NCI-H1092 (cell line): Measurements from ENCODE around the gene RBM4B.
"Not testable (repeated sequence)": the region's sequence is repeated elsewhere in the genome, so short reads cannot be mapped to it uniquely, and the experiment has no call there.

Experiments used
- DNase-seq: peaks from one replicate; lab custom pipeline; 2025; lab: John Stamatoyannopoulos, UW

The RBM4B gene, protein sequence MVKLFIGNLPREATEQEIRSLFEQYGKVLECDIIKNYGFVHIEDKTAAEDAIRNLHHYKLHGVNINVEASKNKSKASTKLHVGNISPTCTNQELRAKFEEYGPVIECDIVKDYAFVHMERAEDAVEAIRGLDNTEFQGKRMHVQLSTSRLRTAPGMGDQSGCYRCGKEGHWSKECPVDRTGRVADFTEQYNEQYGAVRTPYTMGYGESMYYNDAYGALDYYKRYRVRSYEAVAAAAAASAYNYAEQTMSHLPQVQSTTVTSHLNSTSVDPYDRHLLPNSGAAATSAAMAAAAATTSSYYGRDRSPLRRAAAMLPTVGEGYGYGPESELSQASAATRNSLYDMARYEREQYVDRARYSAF

GRCh38 chr11:66677599-66678375, at the start of gene RBM4B:
TSS of gene RBM4B (minus strand) at chr11:66677887. CDS start at chr11:66677079, 808 bp downstream.
- DNase-seq: peak; percentile 98

DNA sequence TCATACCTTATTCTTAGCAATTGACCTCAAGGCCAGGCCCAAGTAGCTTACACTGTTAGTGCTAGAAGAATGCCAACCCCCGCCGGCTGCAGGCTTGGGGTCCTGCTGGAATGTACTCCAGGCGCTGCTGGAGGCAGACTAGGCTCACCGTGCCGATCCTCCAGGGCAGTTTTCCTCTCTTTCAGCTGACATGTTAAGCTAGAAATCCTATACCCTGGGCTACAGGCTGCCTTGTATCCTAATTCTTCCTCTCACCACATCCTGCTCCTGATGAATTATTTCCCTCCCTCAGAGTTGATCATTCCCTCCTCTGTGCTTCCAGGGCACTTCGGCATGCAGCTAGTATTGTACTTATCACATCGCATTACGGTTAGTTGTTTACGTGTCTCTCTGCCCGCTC, 48.0 kb upstream of the RBM4B start:
- no peak for DNase-seq

GRCh38 chr11:66725114-66725513, 47.4 kb upstream of the RBM4B start:
- no peak for DNase-seq

DNA sequence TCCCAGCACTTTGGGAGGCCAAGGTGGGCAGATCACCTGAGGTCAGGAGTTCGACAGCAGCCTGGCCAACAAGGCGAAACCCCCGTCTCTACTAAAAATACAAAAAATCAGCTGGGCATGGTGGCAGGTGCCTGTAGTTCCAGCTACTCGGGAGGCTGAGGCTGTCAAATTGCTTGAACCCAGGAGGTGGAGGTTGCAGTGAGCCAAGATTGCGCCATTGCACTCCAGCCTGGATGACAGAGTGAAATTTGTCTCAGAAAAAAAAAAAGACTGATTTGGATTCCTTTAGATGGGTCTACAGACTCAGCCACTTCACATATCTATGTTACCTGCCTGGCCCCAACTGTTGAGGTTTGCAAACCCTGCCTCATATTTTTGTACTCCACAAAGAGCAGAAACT, 46.5 kb upstream of the RBM4B start:
- not testable (repeated sequence) for DNase-seq

DNA sequence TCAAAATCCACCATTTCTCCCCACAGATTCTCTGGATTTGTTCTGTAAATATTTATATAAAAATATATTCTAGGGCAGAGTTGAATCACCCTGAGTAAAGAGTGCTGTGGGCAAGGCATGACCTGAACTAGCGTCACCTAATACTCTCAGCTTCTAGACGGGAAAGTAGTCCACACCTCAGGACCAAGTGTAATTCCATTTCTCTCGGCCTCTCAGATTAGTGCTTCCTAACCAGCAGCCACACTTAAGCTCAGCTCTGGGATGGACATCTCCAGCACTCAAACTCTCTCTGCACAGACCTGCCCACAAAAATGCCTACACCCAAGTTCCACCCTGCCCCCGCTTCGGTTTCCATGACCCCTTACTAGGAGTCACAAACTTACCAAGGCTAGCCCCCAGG, 46.0 kb upstream of the RBM4B start:
- DNase-seq: no peak

DNA sequence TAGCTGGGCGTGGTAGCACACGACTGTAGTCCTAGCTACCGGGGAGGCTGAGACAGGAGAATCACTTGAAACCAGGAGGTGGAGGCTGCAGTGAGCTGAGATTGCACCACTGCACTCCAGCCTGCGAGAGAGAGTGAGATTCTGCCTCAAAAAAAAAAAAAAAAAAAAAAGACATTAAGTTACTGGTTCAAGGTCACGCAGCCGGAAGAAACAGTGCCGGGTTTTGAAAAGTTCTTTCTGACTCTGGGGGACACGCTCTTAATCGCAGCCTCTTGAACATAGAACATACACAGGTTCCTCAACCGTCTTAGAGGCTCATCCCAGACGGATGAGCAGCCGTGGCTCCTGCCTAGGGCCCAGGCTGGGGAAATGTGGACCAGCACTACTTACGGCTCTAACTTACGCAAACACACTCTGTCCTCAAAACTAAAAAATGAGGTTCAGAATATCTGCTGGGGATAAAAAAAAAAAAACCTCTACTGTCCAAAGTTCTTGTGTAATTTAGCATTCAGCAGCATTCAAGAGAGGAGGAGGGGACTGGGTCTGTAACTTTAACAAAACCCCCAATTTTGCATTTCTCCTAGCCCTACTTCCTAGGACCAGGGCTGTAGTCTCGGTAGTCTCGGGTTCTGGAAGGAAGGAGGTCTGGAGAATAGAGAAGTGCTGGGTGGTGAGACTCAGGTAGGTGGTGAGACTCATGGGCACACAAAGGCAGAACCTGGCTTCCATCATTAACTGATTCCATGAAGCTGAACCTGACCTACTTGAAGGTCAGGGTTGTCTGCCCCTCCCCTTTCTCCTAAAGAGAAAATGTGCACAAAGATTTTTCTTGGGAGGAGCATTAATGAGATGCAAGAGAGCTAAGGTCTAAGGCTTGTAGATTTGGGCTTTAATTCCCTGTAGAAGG, 45.3 kb upstream of the RBM4B start:
- DNase-seq: no peak

GRCh38 chr11:66721939-66722338, 44.3 kb upstream of the RBM4B start:
- no peak for DNase-seq

DNA sequence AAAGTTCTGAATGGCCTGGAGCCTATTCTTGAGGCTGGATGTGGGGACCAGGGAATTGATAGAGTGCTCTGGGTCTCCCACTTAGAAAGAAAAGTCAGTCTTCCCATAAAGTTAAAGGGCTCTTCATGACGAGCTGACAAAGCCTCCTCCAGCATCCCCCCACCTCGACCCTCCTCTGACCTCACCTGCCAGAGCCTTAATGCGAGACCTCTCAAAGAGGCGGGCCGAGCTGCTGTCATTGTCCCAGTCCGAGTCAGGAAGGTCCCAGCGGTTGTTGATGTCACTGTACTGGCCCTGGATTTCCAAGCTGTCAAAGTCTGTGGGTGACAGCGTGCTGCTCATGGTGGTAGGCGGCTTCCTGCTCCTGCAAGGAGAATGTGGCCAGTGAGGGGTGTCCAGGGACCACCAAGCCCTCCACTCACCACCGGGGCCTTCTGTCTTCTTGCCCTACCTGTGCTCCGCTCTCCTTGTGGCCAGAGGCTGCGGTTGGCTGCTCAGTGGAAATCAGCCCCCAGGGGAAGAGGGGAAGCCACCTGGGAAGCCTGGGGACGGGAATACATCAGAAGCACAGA, 43.3 kb upstream of the RBM4B start:
- DNase-seq: no peak

DNA sequence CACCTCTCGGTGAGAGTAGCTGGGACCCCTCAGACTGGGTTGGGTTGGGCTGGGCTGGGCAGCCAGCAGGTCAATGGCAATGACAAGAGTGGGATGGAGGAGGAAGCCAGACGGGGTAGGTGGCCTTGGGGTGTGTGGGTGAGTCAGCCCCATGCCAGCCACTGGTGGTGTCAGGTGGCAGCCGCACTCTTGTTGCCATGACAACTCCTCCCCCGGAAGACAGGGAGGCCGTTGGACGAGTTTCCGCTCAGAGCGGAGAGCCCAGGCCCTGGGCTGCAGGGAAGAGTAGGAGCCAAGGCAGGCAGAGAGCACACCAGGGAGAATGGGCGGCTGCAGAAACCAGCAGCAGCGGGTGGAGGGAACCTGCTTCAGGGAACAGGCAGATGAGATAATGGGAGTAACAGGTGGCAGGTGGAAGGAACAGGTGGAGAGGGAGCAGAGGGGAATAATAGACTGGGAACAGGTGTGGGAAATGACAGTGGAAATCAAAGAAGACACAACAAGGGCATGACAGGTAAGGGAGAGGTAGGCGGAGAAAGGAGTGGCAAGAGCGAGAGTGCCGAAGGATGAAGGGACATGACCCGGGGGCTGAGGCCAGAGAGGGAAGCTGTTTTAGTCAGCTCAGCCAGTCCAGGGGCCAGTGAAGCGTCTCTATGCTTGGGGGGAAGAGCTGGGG, 42.7 kb upstream of the RBM4B start:
- peak; percentile 66 for DNase-seq

- no peak for DNase-seq
These were observed 41.6 kb upstream of the RBM4B start for GRCh38 chr11:66719111-66719872.

- DNase-seq: no peak
These were observed 40.8 kb upstream of the RBM4B start for GRCh38 chr11:66718320-66718971.

DNA sequence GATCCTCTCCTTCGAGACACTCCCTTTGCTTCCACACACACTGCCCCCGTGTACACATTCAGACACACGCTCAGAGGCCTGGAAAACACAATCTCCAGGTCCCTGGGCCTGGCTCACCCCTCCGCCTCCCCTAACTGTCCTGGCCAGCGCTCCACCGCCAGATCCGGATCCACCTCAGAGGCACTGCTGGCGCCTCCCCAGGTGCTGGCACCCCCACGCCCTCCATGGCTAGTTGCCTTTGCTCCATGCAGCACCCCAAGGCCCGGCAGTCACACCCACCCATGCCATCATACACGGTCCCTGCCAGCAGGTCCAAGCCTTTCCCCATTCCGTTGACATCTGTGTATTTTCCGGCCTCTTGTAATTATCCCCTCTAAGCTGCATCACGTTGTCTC, 40.2 kb upstream of the RBM4B start:
- DNase-seq: no peak

- no peak for DNase-seq
These were observed 39.3 kb upstream of the RBM4B start for GRCh38 chr11:66716996-66717395.

- no peak for DNase-seq
These were observed 37.8 kb upstream of the RBM4B start for GRCh38 chr11:66715346-66716085.

DNA sequence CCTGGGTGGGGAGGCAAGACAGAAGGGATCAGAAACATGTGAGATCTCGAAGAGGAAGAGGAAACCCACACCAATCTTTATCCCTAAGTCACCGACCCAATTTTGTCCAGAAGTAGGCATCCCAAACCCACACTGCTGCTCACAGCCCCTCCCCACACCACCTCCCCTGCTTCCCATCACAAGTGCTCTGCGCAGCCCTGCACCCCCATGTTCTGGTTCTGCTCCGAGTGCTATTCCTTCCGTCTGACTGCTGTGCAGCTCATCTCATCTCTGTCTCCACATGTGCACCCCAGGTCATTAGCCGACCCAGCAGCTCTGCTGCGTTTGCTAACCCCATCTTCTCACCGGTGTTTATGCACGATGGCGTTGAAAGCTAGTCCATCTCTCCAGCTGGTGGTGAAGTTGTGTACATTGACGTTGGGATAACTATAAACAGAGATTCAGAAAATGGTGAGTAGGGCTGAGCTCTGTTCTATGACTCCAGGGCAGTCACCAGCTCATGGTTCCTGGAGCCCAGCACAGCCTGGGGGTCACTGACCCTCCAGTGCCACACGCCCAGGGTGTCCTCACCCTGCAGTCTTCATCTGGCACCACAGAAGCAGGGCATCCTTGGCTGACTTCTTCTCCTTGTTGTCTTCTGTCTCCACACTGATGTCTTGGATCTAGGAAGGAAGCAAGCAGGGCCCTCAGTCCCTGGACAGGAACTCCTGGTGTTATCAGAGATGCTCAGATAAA, 36.2 kb upstream of the RBM4B start:
- no peak for DNase-seq

- no peak for DNase-seq
These were observed 32.8 kb upstream of the RBM4B start for GRCh38 chr11:66710384-66710930.

GRCh38 chr11:66708701-66709100, 31.0 kb upstream of the RBM4B start:
- no peak for DNase-seq

DNA sequence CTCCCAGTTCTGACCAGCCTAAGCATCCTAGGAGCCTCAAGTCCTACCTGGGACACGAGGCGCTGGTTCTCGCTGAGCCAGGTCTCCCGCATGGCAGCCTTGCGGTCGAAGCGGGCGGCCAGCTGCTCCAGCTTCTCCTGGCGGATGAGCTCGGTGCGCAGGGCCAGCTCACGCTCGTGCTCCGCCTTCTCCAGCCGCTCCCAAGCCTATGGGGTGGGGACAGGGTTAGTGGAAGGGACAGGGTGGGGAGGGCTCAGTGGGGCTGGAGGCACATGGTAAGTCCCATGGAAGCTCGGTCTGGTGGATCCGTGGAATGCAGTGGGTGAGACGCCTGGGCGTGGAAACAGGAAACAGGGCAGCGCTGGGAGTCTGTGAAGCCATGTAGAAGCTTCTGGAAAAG, 30.4 kb upstream of the RBM4B start:
- no peak for DNase-seq
